Measurements from ENCODE around the gene SMARCA2. TPM values are rescaled to one million over a fixed set of nuclear protein-coding genes. Genes with fewer than 3 reads are reported as not detected.

SMARCA2 gene
- total and polyA plus RNA-seq, 4 donors, result 18.8 to 67.0 (median 41.1) TPM

DNA sequence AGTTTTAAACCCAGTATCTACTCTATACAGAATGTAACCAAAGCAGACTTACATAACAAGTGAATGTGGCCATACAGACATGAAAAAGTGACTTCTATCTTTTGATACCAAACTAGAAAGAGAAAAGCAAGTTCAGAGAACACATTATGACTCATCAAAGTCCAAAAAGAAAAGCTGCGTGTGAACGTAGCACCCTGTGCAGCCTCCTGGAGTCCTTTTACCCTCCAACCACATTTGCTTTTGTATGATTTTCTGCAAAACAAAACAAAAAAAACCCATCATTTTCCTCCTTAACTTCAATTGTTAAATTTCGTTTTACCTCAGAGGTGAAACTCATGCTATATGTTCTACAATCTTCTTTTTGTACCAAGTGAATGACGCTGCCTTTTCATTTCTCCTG lies 2.8 kb upstream of the SMARCA2 start:
- Histone ChIP-seq H3K9me3 (ENCODE audit: control insufficient read depth in 4 of 4, low read length in 3 of 4) (no peaks in the 10 kb centered on the region), H3K27me3 (ENCODE audit: control insufficient read depth in 4 of 4, insufficient read depth in 4 of 4, low read length in 3 of 4) (no peaks in the 10 kb centered on the region), H3K4me3 (ENCODE audit: low read depth in 1 of 3, low read length in 3 of 3) (no peak overlapping the region), H3K9ac (ENCODE audit: low read depth in 1 of 2, low read length in 2 of 2) (no peak overlapping the region), H3K27ac (ENCODE audit: low read depth in 1 of 2, low read length in 2 of 2) (no peak overlapping the region), H3K4me1 (ENCODE audit: control insufficient read depth in 4 of 4, insufficient read depth in 4 of 4, low read length in 3 of 4) (peaks cover 0 to 16% (median 6%) of the 10 kb centered on the region in 4 donors), H3K36me3 (ENCODE audit: control insufficient read depth in 4 of 4, insufficient read depth in 3 of 4, low read depth in 1 of 4, low read length in 3 of 4) (no peaks in the 10 kb centered on the region)
- WGBS, result 88% methylated on average over 4 of the region's 4 CpGs
- TF ChIP-seq FOXA2 (IDR thresholded peaks at IDR 0.05), result no peak
- no peak for TF ChIP-seq HNF4G (IDR thresholded peaks at IDR 0.05)
- TF ChIP-seq HNF4A (conservative IDR thresholded peaks at IDR 0.05), result no peak
- TF ChIP-seq REST (IDR thresholded peaks at IDR 0.05), result no peak
- no peak for TF ChIP-seq TAF1 (conservative IDR thresholded peaks at IDR 0.05)
- TF ChIP-seq NR2F2 (IDR thresholded peaks at IDR 0.05), result no peak
- TF ChIP-seq SP1 (IDR thresholded peaks at IDR 0.05), result no peak
- no peak for TF ChIP-seq YY1 (IDR thresholded peaks at IDR 0.05)
- no peak for TF ChIP-seq RAD21 (IDR thresholded peaks at IDR 0.05)
- TF ChIP-seq JUND (IDR thresholded peaks at IDR 0.05), result no peak
- TF ChIP-seq RXRA (IDR thresholded peaks at IDR 0.05), result no peak
- no peak for TF ChIP-seq ATF3 (IDR thresholded peaks at IDR 0.05)
- TF ChIP-seq CTCF (IDR thresholded peaks at IDR 0.05; ENCODE audit: low read depth, low read length, missing input control), result no peak
- TF ChIP-seq GABPA (IDR thresholded peaks at IDR 0.05 in 1 of 2, conservative IDR thresholded peaks at IDR 0.05 in 1 of 2), result no peak
- no peak for TF ChIP-seq MAX (IDR thresholded peaks at IDR 0.05)
- TF ChIP-seq FOXA1 (IDR thresholded peaks at IDR 0.05), result no peak
- no peak for TF ChIP-seq EGR1 (IDR thresholded peaks at IDR 0.05; ENCODE audit: low read depth in 2 of 2)
- TF ChIP-seq, protein P1, sequence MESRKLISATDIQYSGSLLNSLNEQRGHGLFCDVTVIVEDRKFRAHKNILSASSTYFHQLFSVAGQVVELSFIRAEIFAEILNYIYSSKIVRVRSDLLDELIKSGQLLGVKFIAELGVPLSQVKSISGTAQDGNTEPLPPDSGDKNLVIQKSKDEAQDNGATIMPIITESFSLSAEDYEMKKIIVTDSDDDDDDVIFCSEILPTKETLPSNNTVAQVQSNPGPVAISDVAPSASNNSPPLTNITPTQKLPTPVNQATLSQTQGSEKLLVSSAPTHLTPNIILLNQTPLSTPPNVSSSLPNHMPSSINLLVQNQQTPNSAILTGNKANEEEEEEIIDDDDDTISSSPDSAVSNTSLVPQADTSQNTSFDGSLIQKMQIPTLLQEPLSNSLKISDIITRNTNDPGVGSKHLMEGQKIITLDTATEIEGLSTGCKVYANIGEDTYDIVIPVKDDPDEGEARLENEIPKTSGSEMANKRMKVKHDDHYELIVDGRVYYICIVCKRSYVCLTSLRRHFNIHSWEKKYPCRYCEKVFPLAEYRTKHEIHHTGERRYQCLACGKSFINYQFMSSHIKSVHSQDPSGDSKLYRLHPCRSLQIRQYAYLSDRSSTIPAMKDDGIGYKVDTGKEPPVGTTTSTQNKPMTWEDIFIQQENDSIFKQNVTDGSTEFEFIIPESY (IDR thresholded peaks at IDR 0.05), result no peak
- no peak for DNase-seq (ENCODE audit: low spot score)

Measured in liver (tissue), 9 donors.